PFSK-1 (cell line): ENCODE results near the gene ADAT3.

Experiments used
- FOXP2 ChIP-seq: optimal IDR thresholded peaks from 2 replicates; pipeline ENCODE3; 2011; ENCODE audit warnings: borderline replicate concordance, control low read depth, inconsistent platforms; ENCODE audit not compliant: insufficient read depth; ENCODE audit errors: extremely low read length, extremely low read depth
- POLR2AphosphoS5 ChIP-seq: IDR thresholded peaks from 2 replicates; pipeline ENCODE4 v1.6.1; 2012; ENCODE audit warnings: low read depth, mild to moderate bottlenecking, control low read depth, low read length, moderate library complexity
- SIN3A ChIP-seq: IDR thresholded peaks from 2 replicates; pipeline ENCODE4 v1.6.1; 2012; ENCODE audit warnings: mild to moderate bottlenecking, low read length, moderate library complexity, borderline replicate concordance; ENCODE audit not compliant: insufficient read depth
- TAF1 ChIP-seq: IDR thresholded peaks from 2 replicates; pipeline ENCODE4 v1.6.1; 2012; ENCODE audit warnings: low read length, control low read depth, borderline replicate concordance; ENCODE audit not compliant: insufficient read depth
- TF ChIP-seq, protein P1 (sequence below), 2 experiments: IDR thresholded peaks; 2 replicates each; pipeline versions ENCODE4 v1.6.1 to v1.8.0; 2011 to 2012; ENCODE audit warnings: low read depth in 2 of 2, low read length in 2 of 2, control low read depth in 1 of 2, inconsistent platforms in 1 of 2, mild to moderate bottlenecking in 1 of 2, moderate library complexity in 1 of 2; ENCODE audit not compliant: insufficient read depth in 1 of 2

The ADAT3 gene

DNA sequence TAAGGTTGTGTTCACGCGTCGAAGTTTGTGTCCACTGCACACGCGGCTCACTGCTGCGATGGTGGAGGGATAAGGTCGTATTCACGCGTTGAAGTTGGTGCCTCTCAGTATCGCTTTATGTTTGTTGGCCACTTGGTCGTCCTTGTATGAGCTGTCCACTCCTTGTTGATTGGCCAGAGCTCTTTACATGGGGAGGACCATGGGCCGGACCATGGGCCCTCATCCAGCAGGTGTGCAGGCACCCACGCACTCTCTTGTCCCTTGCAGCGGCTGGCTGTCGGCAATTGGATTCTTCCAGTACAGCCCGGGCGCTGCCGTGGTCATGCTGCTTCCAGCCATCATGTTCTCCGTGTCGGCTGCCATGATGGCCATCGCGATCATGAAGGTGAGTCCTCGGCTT lies 17.6 kb downstream of the ADAT3 start:
- TF ChIP-seq TAF1 (no peak), SIN3A (no peak), FOXP2 (no peak)
- TF ChIP-seq, protein P1, sequence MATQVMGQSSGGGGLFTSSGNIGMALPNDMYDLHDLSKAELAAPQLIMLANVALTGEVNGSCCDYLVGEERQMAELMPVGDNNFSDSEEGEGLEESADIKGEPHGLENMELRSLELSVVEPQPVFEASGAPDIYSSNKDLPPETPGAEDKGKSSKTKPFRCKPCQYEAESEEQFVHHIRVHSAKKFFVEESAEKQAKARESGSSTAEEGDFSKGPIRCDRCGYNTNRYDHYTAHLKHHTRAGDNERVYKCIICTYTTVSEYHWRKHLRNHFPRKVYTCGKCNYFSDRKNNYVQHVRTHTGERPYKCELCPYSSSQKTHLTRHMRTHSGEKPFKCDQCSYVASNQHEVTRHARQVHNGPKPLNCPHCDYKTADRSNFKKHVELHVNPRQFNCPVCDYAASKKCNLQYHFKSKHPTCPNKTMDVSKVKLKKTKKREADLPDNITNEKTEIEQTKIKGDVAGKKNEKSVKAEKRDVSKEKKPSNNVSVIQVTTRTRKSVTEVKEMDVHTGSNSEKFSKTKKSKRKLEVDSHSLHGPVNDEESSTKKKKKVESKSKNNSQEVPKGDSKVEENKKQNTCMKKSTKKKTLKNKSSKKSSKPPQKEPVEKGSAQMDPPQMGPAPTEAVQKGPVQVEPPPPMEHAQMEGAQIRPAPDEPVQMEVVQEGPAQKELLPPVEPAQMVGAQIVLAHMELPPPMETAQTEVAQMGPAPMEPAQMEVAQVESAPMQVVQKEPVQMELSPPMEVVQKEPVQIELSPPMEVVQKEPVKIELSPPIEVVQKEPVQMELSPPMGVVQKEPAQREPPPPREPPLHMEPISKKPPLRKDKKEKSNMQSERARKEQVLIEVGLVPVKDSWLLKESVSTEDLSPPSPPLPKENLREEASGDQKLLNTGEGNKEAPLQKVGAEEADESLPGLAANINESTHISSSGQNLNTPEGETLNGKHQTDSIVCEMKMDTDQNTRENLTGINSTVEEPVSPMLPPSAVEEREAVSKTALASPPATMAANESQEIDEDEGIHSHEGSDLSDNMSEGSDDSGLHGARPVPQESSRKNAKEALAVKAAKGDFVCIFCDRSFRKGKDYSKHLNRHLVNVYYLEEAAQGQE (IDR thresholded peaks at IDR 0.05; ENCODE audit: insufficient read depth in 1 of 2, low read depth in 2 of 2, low read length in 2 of 2), result no peak

DNA sequence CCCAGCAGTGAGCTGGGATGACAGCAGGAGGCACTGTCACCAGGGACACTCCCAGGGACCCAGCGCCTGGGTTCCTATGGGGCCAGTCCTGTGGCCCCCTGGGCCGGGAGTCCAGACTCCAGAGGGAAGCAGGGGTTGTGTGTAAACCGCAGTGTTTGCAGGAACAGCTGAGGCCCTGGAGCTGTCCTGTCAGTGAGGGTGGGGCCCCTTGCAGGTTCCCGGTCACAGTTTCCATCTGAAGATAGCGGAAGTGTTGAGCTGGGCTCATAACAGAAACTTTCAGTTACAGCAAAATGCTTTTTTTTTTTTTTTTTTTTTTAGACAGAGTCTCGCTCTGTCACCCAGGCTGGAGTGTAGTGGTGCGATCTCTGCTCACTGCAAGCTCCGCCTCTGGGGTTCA lies 18.1 kb downstream of the ADAT3 start:
- TF ChIP-seq FOXP2 (no peak), TAF1 (no peak), SIN3A (no peak), POLR2AphosphoS5 (no peak)
- TF ChIP-seq, protein P1 (IDR thresholded peaks at IDR 0.05; ENCODE audit: insufficient read depth in 1 of 2, low read depth in 2 of 2, low read length in 2 of 2), result no peak

DNA sequence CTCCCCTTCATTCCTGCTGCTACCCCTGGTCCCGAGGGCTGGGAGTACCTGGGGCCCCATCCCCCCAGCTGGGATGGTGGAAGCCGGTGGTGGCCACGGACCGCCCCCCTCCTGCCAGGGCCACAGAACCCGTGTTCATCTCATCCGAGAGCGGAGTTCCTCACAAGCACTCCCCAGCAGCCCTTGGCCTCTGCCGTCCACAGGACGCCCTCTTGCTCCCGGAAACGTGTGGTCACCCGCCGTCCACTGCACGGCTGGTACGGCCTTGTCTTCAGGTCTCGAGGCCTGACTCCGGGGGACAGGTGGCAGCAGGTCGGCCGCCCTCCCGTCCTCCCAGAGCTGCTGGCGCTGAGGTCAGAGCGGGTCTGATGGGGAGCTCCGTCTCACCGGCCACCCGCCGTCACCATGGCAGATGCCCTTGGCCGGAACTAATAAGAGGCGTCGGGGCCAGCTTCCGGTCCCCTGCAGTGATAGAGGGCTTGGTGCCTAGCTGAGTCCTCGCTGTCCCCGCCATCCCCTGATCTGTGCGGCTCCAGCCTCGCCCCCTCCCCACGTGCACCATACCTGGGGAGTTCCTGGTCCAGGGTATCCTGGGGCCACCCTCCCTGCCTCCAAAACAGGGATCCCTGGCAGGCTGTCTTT lies 19.2 kb downstream of the ADAT3 start:
- TF ChIP-seq POLR2AphosphoS5 (no peak), TAF1 (no peak), FOXP2 (no peak), SIN3A (no peak)
- TF ChIP-seq, protein P1 (IDR thresholded peaks at IDR 0.05; ENCODE audit: insufficient read depth in 1 of 2, low read depth in 2 of 2, low read length in 2 of 2), result no peak

DNA sequence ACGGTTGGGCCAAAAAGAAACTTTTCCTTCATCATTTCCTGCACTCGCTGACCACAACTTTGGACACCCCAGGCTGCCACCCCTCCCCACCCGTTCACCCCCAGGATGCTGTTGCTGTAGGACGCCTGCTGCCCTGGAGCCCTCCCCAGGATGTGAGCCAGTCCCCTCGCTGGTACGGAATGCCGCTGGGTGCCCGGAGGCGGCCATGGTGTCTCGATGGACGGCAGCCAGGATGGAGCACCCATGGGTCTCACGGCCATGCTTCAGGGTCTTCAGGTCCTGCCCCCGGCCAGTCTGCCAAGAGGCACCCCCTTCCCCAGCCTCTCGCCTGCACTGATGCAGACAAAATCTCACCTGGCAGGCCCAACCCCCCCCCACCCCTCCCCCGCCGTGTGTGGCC lies 20.3 kb downstream of the ADAT3 start:
- TF ChIP-seq TAF1 (no peak), POLR2AphosphoS5 (no peak), FOXP2 (no peak), SIN3A (no peak)
- TF ChIP-seq, protein P1 (IDR thresholded peaks at IDR 0.05; ENCODE audit: insufficient read depth in 1 of 2, low read depth in 2 of 2, low read length in 2 of 2), result no peak
